NOMO-1 treated with dmso at 0.1 percent for 144 hours (cell line): Measurements from ENCODE around the gene LRIG1.
"Not testable (repeated sequence)": the region's sequence is repeated elsewhere in the genome, so short reads cannot be mapped to it uniquely, and the experiment has no call there.

ENCODE experiments used
- DNase-seq: peaks from one replicate; lab custom pipeline; 2025; ENCODE audit not compliant: unreplicated experiment; lab: John Stamatoyannopoulos, UW

LRIG1 gene

DNA sequence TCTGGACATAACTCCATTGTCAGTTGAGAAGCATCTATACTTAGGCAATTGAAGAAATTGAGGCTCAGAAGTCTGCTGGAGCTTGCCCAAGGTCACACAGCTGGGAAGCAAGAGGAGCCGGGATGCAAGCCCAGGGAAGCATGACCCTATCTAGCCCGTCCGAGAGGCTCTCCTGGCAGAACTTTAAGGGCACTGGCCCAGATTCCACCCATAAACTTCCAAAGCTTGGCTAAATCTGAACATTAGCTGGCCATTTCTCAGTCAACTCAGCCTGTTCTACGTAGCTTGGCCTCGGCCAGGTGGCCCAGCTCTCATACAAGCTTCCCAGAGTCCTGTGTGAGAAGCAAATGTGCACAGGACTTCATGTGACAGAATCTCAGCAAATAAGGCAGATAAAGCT lies 75.8 kb downstream of the LRIG1 start:
- no peak for DNase-seq

DNA sequence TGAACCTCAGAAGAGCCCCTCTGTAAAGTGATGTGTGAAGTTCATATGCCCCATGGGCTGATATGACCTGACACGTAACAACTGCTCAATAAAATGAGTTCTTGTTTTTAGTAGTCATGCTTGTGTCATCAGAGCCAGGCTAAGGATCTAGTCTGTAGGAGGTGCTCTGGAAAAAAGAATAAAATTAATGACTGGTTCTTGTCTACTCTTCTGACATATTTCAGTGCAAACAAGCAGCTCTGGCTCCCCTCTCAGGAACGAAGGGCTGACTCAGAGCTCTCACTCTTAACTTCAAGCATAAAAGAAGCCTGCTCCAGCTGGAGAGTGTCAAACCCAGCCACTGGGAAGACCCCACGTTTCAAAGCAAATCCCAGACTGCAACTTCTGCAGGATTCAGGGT lies 77.0 kb downstream of the LRIG1 start:
- no peak for DNase-seq

DNA sequence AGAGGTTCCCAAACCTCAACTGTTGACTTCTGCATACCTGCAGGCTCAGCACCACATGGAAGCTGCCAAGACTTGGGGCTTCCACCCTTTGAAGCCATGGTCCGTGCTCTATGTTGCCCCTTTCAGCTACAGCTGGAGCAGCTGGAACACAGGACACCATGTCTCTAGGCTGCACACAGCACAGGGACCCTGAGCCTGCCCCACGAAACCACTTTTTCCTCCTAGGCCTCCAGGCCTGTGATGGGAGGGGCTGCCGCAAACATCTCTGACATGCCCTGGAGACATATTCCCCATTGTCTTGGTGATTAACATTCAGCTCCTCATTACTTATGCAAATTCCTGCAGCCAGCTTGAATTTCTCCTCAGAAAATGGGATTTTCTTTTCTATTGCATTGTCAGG lies 78.9 kb downstream of the LRIG1 start:
- DNase-seq: not testable (repeated sequence)

DNA sequence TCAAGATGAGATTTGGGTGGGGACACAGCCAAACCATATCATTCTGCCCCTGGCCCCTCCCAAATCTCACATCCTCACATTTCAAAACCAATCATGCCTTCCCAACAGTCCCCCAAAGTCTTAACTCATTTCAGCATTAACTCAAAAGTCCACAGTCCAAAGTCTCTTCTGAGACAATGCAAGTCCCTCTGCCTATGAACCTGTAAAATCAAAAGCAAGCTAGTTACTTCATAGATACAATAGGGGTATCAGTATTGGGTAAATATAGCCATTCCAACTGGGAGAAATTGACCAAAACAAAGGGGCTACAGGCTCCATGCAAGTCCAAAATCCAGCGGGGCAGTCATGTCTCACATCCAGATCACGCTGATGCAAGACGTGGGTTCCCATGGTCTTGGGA lies 79.7 kb downstream of the LRIG1 start:
- DNase-seq: not testable (repeated sequence)

DNA sequence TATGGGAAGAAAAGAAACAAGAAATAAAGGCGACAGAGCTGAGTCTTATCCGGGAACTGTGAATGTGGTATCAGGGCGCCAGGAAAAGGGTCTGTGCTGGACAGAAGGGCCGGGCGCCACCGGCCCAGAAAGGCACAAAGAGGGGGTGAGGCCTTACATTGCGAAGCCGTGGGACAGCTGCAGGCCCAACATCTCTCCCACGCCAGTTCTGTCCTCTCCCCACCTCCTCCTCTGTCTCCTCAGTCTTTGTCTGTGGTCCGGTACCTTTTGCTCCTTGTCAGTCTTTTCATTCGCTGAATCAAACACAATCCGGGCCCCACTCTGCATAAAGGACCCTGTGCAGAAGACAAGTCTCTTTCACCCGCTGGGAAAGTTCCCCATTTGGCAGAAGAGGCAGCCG lies 81.8 kb downstream of the LRIG1 start:
- DNase-seq: no peak

DNA sequence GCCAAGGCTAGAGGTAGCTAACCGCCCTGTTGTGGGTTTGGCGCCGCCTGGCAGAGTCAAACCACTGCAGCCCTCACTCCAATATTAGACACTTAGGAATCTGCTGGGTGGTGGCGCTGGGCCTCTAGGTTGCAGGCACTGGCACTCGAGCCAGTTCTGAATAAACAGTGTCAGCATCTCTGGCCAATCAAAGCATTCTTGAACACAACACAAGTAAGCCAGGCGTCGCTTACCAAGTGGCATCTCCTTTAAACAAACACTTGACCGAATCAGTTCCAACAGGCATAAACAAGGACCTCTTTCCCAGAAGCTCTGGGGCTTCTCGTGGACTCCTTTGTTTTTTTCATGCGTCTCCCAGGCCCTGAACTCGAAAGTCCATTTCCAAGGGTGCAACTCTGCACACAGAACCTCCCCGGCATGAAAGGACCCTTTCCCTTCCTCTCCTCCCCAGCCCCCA lies 82.3 kb downstream of the LRIG1 start:
- no peak for DNase-seq

DNA sequence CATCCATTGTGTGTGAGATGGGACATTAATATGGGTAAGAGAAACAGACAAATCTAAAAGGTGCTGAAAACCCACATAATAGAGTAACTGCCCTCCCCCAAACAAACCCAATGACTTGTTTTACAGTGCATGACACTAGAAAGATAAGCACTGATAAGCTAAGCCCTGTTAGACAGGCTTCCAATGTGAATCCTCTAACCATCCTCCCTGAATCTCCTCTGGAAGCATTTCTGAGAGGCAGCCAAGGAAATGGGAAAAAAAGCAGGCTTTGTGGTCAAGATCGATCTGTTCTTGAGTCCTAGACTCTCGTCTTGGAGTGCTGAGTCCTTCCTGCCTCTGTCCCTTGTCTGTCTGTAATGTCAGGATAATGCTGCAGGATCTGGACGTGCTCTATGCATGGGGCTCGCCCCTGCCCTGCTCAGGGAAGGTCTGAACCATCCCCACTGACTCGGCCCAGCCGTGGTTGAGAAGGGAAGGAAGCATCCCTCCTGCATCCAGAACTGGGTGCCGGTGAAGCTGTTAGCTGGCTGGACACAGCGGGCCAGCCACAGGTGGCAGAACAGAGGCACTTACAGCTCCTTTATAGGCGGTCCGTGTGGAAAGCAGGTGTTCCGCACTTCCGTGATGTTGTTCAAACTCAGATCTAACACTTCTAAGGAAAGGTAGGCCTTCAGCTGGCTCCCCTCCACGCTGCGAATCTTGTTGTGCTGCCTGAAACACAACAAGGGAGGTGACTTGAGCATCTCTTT lies 84.1 kb downstream of the LRIG1 start:
- no peak for DNase-seq

DNA sequence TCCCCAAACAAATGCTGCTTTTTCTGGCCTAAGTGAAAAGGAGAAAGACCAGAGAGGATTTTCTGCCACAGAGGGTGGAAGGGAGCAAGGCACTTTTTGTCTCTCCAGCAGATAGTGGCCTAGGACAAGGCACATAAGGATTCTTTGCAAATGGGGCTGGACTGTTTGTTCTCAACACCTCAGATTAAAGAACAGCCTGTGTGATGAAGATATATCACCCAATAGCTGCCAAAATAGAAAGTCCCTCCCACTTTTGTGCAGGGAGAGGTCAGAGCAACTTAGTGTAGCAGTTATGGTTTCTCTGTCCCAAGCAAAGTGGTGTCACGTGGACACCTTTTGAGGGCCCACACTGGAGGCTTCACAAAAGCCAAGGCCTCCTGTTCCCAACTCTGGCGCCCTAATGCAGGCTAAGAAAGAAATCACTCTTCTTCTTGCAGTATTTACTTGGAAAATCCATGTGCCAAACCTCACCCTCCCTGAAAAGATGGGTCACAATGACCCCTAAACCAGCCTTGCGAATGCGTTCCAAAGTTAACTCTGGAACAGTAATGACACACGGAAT lies 84.9 kb downstream of the LRIG1 start:
- DNase-seq: no peak

DNA sequence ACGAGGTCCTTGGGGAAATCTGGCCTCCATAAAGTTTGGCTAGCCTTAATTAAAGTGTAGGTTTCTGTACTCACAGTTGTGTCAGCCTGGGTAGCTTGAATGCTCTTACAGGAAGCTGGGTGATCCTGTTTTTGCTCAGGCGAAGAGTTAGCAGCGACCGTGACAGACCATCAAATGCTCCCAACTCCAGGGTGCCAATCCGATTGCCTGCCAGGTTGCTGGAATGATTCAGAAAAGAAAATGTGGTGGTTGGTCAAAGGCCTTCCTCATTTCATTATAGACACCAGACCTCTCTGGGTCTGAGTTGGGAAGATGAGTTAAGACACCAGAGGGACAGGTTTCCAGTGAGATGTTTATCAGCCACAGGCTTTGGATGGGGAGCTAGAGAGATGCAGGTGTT lies 86.0 kb downstream of the LRIG1 start:
- DNase-seq: no peak

DNA sequence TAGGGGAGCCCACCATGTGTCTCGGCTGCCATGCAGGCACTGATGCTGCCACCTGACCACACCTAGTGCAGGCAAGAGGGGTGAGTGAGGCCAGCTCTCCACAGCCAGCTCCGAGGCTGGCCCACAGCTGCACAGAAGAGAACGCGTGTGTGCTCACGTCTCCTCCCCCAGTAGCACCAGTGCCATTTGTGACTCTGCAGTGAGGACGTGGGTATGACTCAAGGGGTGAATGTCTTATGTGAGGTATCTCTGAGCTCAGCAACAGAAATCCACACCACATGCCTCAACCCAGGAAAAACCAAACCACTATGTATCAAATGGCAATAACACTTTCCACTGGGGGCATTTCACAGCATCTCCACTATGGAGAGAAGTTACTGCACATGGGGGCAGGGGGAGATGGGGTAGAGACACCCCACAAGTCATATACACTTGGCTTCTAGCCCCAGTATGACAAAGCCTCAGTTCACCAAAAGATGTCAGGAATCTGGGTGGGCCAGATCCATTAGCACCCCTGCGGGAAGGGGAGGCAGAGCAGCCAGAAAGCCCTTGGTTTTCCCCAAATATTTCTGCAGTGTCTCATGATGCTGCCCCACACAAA lies 87.6 kb downstream of the LRIG1 start:
- DNase-seq: no peak

DNA sequence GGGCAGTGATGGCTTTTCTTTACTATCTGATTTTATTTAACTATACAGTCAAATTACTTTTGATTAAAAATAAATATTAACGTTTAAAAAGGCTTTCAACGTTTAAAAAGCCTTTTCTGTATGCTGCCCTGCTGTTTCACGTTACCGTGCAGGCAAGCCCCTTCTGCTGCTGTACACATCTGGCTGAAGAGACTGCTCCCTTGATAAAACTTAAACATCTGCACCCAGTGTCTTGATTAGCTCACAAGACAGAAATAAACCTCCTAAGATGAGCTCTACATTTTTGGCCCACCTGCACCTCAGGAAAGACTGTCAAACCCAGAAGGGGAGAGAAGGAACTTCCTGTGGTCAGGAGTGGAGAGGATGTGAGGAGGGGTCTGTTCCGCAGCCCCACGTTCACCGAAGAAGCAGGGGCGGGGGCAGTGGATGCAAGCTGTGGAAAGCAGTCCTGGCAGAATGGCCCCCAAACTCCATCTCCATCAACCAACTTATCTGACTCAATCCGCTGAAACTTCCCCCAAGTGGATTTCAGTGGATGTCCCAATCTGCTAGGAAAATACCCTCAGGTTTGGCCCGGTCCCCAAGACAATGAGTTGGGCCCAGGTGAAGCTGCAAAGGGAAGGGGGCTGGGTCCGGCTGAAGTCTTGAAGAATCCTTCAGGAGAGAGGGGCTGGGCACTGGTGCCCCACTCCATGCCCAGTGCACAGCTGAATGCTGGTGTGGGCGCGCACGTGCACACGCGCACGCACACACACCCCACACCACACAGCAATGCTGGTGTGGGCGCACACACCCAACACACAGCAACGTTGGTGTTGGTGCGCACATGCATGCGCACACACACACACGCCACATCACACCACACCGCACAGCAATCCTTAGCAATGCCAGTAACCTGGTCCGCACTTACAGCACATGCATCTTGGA lies 88.6 kb downstream of the LRIG1 start:
- no peak for DNase-seq

DNA sequence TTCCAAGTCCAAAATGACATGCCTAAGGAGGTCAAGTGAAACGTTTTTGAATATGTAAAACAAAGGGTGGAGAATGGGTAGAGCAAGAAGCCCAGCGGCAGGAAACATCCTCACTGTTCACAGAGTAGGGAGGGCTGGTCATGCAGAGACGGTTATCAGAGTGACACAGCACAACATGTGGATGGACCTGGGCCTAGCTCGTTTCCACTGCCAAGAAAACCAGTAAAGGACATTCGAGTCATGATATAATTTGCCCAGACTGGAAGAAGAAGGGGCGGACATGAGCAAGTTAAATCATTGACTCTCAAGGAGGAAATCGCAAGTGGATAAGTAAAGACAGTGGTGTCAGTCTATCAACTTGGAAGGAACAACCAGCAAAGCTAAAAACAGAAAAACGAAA lies 89.3 kb downstream of the LRIG1 start:
- DNase-seq: no peak

DNA sequence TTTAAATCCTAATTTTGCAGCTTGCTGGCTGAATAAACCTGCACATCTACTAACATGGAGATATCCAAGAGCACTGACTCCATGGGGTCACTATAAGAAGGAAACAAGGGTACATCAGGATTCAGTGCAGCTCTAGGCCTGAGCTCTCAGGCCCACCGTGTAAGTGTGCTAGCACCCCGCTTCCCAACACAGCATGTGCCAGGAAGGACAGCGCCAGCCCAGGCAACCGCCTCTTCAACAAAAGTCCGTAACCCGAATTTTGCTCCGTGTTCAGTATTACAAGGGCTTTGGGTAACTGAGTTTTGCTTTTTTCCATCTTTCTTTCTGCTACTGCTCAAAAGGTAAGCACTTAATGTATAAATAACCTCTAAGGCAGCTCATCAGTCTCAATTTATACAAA lies 89.8 kb downstream of the LRIG1 start:
- no peak for DNase-seq

DNA sequence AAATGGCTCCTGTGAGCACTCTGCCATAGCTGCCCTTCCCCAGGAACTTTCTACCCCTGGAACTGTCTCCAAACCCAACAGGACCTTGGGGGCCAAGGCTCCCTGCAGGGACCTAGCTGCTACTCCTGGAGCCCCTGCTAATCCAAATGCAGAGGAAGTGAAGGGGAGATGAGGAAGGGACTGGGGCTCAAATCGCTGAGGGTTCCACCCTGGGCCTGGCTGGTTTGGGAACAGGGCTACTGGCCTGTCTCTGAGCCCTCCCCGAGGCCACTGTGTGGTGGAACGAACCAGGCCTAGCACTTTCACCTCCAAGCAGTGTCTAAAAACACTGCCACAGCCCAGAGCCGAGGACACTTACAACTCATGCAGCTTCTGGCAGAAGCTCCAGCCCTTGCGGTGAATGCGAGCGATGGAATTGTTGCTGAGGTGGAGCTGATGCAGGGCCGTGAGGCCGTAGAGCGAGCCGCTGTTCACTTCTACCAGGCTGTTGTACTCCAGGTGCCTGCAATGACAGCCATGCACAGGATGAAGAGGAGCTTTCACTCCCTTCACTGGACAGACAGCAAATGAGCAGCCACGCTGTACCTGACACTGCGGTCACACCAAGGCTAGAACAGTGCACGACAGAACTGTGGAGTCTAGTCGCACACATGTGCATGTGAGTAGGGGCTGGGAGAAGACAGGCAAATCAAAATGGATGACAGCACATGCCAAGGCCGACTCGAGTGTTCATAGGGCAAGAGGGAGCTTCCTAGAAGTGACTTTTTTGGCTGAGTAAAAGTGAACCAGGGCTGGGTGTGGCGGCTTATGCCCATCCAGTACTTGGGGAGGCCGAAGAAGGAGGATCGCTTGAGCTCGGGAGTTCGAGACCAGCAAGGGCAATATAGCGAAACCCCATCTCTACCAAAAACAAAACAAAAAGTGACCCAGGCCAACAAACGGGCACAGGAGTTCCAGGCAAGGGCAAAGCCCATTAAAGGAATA lies 90.8 kb downstream of the LRIG1 start:
- no peak for DNase-seq

DNA sequence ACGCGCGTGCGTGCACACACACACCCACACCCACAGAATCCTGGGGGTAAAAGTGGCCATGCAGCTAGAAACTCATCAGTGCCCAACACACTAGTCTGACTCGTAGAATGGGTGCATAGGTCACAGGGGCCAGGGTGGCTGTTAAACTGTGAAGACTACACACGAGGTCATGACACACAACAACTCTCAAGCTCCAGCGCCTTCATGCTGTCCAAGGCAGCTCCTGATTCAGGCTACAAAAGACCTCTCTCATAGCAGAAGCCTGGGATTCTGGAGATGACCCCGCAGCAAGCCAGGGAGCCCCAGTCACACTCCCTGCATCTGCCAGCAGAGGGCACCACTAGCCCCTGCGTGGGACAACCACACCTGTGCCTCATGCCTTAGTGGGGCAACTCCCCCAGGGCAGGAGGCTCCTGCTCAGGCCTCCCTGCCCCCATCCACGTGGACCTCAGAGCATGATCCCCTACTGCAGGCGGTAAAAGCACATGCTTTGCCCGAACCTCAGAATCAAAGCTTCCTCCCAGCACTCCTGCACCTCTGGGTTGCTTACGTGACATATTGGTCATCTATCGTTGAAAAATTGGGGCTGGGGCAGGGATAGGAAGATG lies 93.1 kb downstream of the LRIG1 start:
- no peak for DNase-seq

DNA sequence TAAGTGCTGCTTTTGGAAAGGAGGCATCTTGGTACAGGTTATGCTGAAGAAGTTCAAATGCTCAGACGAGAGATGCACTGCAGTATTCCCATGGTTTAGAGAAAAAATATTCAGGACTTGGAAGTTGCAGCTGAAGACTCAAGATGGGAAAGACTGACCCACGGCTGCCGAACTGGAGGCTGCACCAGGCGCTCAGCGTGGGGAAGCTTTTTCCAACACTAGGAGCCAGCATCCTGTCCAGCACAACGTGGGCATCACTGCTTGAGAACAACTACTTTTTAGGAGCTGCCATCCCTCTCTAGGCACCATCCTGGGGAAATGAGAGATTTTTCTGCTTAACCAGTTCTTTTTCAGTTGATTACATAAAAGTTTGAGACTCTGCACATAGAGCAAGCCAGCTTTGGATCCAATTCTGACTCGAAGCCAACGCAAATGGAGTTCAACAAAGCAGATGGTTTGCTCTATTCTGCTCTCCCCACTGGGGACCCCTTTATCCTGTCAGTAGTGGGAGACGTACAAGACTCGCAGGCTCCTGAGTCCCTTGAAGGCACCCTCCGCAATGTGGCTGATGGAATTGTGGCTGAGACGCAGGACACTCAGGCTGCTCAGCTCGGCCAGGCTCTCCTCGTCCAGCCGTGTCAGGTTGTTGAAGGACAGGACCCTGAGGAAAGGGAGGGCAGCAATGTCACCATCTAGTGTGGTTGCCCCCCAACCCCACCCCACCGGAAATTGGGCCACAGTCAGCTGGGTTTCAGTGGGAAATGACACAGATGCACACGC lies 93.8 kb downstream of the LRIG1 start:
- no peak for DNase-seq

DNA sequence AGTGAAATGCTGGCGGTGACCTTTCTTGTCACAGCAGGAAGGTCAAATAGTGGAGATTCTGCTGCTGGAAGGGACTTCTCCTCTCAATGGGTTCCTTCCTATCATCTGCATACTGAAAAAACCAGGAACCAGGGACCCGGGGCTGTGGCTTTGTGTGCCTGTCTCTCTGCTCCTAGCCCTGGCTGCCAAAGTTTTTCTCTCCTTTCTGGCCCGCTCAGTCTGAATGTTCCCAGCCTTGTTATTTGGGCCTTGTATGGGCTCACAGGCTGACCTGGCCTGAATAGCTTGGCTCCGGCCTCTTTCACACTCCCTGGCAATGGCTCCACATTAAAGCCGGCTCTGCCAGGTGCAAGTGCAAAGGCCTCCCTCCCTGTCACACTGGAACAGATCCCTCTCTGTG lies 94.7 kb downstream of the LRIG1 start:
- no peak for DNase-seq

DNA sequence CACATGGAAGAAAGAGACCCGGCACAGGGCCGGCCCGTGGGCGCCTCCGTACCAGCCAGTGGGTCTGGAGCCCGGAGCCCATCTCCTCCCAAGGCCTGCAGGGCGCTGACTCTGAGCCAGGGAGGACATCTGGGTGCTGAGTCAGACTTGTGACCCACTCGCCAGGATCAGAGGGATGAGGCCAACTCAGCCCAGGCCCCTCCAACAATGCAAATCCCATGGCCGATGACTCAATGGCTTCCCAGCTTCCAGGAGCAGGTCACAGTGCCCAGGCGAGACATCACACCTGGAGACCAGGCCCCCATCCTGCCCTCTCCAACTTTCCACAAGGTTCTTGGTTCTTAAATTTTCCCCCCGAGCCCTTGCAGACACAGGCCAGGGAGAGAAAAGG lies 95.1 kb downstream of the LRIG1 start:
- no peak for DNase-seq
